HCT116 (cell line): ENCODE data around the gene APP.

Experiments
- CEBPB ChIP-seq: IDR thresholded peaks from 2 replicates; pipeline ENCODE4 v1.6.1; 2012; ENCODE audit warnings: low read depth
- EZH2 ChIP-seq: fragments of 200-600 bp; sonication (generic); IDR thresholded peaks from 2 replicates; pipeline ENCODE4 v1.6.1; 2017; ENCODE audit warnings: antibody characterized with exemption, mixed run types
- EZH2phosphoT487 ChIP-seq: fragments of 200-600 bp; IDR thresholded peaks from 2 replicates; pipeline ENCODE4 v1.6.1; 2018; ENCODE audit warnings: antibody characterized with exemption, borderline replicate concordance
- POLR2A ChIP-seq: IDR thresholded peaks from 2 replicates; pipeline ENCODE4 v1.7.0; 2011; ENCODE audit warnings: borderline replicate concordance; ENCODE audit not compliant: insufficient read depth, insufficient read length; ENCODE audit errors: extremely low read depth
- POLR2AphosphoS5 ChIP-seq: IDR thresholded peaks from 2 replicates; pipeline ENCODE4 v1.6.1; 2011; ENCODE audit warnings: mild to moderate bottlenecking, low read depth, low read length, moderate library complexity
- TF ChIP-seq, protein P1 (sequence below), 3 experiments: fragments of 200-600 bp in 1 of 3; sonication (generic) in 1 of 3; IDR thresholded peaks in 2 of 3; conservative IDR thresholded peaks in 1 of 3; 2 replicates each; pipeline ENCODE4 v1.5.1; 2012 to 2017; ENCODE audit warnings: low read depth in 2 of 3, low read length in 2 of 3, antibody characterized with exemption in 1 of 3, borderline replicate concordance in 1 of 3, control low read depth in 1 of 3, mild to moderate bottlenecking in 1 of 3, mixed read lengths in 1 of 3, mixed run types in 1 of 3, moderate library complexity in 1 of 3; ENCODE audit not compliant: insufficient read depth in 1 of 3

DNA sequence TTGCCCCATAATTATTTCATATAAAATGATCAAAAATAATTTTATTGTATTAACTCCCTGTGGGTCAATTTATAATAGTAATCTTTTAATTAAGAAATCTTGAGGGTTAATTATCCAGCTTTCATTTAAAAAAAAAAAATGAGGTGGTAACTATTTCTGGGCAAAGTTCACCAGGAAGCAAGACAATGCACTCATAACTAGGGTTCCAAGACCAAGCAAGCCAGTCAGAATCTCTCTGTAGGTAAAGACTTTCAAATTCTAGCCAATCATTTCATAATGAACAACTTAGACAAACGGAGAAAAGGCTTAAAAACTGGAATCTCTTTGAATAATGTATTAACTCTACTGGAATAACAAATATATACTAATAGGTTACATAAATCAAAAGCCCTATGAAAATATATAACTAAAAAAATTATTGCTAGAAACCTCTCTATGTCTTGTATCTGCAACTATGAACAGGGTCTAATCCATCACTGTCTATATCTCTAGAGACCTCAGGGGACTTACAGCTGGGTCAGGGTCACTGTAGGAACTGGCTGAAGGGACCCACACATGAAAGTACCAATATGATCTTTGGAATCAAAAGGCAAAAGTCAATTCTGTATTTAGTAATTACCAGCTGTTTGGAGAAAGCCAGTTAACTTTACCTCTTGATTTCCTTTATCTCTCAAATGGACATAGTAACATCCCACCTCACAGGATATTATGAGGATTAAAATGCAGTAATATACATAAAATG is 43.3 kb downstream of the APP start:
- TF ChIP-seq, protein P1, sequence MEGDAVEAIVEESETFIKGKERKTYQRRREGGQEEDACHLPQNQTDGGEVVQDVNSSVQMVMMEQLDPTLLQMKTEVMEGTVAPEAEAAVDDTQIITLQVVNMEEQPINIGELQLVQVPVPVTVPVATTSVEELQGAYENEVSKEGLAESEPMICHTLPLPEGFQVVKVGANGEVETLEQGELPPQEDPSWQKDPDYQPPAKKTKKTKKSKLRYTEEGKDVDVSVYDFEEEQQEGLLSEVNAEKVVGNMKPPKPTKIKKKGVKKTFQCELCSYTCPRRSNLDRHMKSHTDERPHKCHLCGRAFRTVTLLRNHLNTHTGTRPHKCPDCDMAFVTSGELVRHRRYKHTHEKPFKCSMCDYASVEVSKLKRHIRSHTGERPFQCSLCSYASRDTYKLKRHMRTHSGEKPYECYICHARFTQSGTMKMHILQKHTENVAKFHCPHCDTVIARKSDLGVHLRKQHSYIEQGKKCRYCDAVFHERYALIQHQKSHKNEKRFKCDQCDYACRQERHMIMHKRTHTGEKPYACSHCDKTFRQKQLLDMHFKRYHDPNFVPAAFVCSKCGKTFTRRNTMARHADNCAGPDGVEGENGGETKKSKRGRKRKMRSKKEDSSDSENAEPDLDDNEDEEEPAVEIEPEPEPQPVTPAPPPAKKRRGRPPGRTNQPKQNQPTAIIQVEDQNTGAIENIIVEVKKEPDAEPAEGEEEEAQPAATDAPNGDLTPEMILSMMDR (IDR thresholded peaks at IDR 0.05 in 2 of 3, conservative IDR thresholded peaks at IDR 0.05 in 1 of 3; ENCODE audit: borderline replicate concordance in 1 of 3, insufficient read depth in 1 of 3, low read depth in 2 of 3, low read length in 2 of 3), result no peak
- TF ChIP-seq POLR2AphosphoS5 (no peak), POLR2A (no peak), EZH2 (no peak), EZH2phosphoT487 (no peak), CEBPB (no peak)
